Right ventricle myocardium inferior (tissue), 1 donor: ENCODE results near the gene S100A13. TPM values are rescaled to one million over a fixed set of nuclear protein-coding genes. Genes with fewer than 3 reads are reported as not detected.
"Not testable (repeated sequence)": the region's sequence is repeated elsewhere in the genome, so short reads cannot be mapped to it uniquely, and the experiment has no call there.

ENCODE experiments used
- ATAC-seq: fragments of 200-7000 bp; cut with Tn5 transposase; one replicate; pipeline ENCODE4 v1.9.1; 2020; ENCODE audit warnings: mild to moderate bottlenecking, moderate library complexity
- DNase-seq: peaks from one replicate; pipeline ENCODE4 v3.0.0; 2021; ENCODE audit errors: missing footprints
- intact Hi-C: fragments of 100-400 bp; cut with DNase I; formaldehyde crosslinking; loops from one replicate; pipeline ENCODE4 v1.11.0; 2022
- total RNA-seq: library from RNA; stranded (reverse); fragmentation: NEBNext Ultra II Directional; extraction: Animal tissue kit (Norgen Biotek cat#: 25700); gene quantifications from one replicate; pipeline ENCODE4 v1.2.1, GENCODE V29; 2021
- donor health status: DM: no; HTN: yes; CAD: no; lungs with severe emphysema.

Gene S100A13
- total RNA-seq, 1 donor from 2014 or later = 155 TPM

- ATAC-seq = no peak
- DNase-seq = no peak
- intact Hi-C loops = loop anchor here (10.0 kb wide), 1 partner anchor 137 kb away; no protein-coding TSS in a partner anchor
Observed at GRCh38 chr1:153651771-153652170, 24.5 kb upstream of the S100A13 start.

GRCh38 chr1:153649863-153650235, 22.5 kb upstream of the S100A13 start:
- ATAC-seq (peak; percentile 71), DNase-seq (no peak)
- intact Hi-C loops = loop anchor here (10.0 kb wide), 1 partner anchor 135 kb away; no protein-coding TSS in a partner anchor

GRCh38 chr1:153649137-153649862, 22.0 kb upstream of the S100A13 start:
- no peak for ATAC-seq
- intact Hi-C loops = no loop called here
- no peak for DNase-seq

GRCh38 chr1:153648000-153648643, 20.8 kb upstream of the S100A13 start:
- no peak for ATAC-seq
- DNase-seq = no peak
- intact Hi-C loops = no loop called here

- ATAC-seq = peak; percentile 43
- intact Hi-C loops = no loop called here
- no peak for DNase-seq
Observed at GRCh38 chr1:153647346-153647714, 20.0 kb upstream of the S100A13 start.

- intact Hi-C loops = no loop called here
- DNase-seq (no peak), ATAC-seq (peak; percentile 10)
Observed at GRCh38 chr1:153646672-153647345, 19.5 kb upstream of the S100A13 start.

- DNase-seq = no peak
- intact Hi-C loops = no loop called here
Observed at GRCh38 chr1:153643816-153644215, 16.5 kb upstream of the S100A13 start.

GRCh38 chr1:153643100-153643499, 15.8 kb upstream of the S100A13 start:
- ATAC-seq (no peak), DNase-seq (no peak)
- intact Hi-C loops = no loop called here

More at GRCh38 chr1:153643816-153644215, 16.5 kb upstream of the S100A13 start:
- ATAC-seq = no peak

- ATAC-seq (no peak), DNase-seq (no peak)
- intact Hi-C loops = no loop called here
Observed at GRCh38 chr1:153642161-153642560, 14.9 kb upstream of the S100A13 start.

- intact Hi-C loops = no loop called here
- no peak for ATAC-seq
- no peak for DNase-seq
Observed at GRCh38 chr1:153640861-153641260, 13.6 kb upstream of the S100A13 start.

- DNase-seq, ATAC-seq, intact Hi-C loops: not testable (repeated sequence)
Observed at GRCh38 chr1:153640213-153640612, 12.9 kb upstream of the S100A13 start.

- DNase-seq (no peak), ATAC-seq (peak; percentile 67)
- intact Hi-C loops = no loop called here
Observed at GRCh38 chr1:153639280-153639679, 12.0 kb upstream of the S100A13 start.

GRCh38 chr1:153638261-153638660, 11.0 kb upstream of the S100A13 start:
- DNase-seq (no peak), ATAC-seq (no peak)
- intact Hi-C loops = no loop called here

- no peak for ATAC-seq
- intact Hi-C loops = no loop called here
- DNase-seq = no peak
Observed at GRCh38 chr1:153636312-153636711, 9.0 kb upstream of the S100A13 start.

GRCh38 chr1:153635872-153636271, 8.6 kb upstream of the S100A13 start:
- ATAC-seq = no peak
- intact Hi-C loops = loop anchor here (2.0 kb wide), 1 partner anchor 35 kb away; the partner anchor contains the start of gene ILF2

GRCh38 chr1:153633754-153634665, 6.7 kb upstream of the S100A13 start, which contains the start of gene CHTOP:
Gene CHTOP (plus strand): TSS chr1:153634066. CDS start chr1:153636589, 2,523 bp downstream.
- intact Hi-C loops = loop anchor here (2.0 to 5.0 kb wide), 2 partner anchors 37 to 67 kb away; partner anchors contain the start of genes ILF2 and S100A2
- DNase-seq = peak; percentile 98
- ATAC-seq = peak; percentile 96

More at GRCh38 chr1:153635872-153636271, 8.6 kb upstream of the S100A13 start:
- DNase-seq = no peak

GRCh38 chr1:153633161-153633753, 6.0 kb upstream of the S100A13 start:
- intact Hi-C loops = loop anchor here (5.0 kb wide), 1 partner anchor 66 kb away; the partner anchor contains the start of gene S100A2
- DNase-seq (no peak), ATAC-seq (peak; percentile 47)
